ENCODE measurements around the gene PLCE1. TPM values are rescaled to one million over a fixed set of nuclear protein-coding genes. Genes with fewer than 3 reads are reported as not detected.

Gene PLCE1
- under 0.01 and 0.29 TPM in 2 replicates for total RNA-seq

DNA sequence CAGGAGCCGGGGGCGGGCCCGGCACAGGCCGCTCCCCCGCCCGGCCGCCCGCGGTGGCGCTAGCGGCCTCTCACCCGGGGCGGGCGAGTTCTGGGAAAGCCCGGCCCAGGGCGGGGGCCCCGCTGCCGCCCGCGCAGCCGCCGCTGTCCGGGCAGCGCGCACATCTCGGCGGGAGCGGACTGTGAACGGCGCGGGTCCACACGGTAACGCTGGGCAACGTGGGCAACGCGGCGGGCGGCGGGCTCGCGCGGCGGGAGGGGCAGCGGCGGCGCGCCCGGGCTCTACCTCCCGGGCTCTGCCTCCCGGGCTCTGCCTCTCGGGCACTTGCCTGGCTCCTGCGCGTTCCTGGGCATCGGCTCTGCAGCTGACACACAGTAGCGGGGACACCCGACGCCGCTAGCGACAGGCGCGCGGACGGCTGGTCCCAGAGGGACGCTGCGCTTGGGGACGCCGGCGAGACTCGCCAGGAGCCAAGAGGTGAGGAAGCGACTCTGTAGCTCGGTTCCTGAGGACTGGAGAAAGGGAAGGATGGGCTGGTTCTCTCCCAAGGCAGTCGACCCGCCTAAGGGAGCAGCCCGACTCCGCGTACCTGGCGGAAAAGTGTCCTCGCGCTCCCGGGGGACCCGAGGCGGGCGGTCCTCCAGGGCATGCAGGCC is at the start of gene PLCE1:
TSS of gene PLCE1 (plus strand) at position 150 of the 656 bp plus-strand sequence. CDS start 37,116 bp downstream, outside the sequence.

Other genes starting within 250 kb of the PLCE1 start
- gene LGI1, start 236.0 kb upstream of the PLCE1 start, total RNA-seq, result not detected in 2 replicates
- gene SLC35G1, start 100.0 kb upstream of the PLCE1 start, total RNA-seq, result 1.8 and 4.0 TPM in 2 replicates